MM.1S (cell line): ENCODE data around the gene UFC1.

Experiments used
- EZH2 ChIP-seq: fragments of 300-600 bp; sonication (generic); optimal IDR thresholded peaks from 2 replicates; pipeline ENCODE3; 2017; ENCODE audit warnings: low read depth, mild to moderate bottlenecking, antibody characterized with exemption, low read length, mixed read lengths
- TF ChIP-seq, protein P1 (sequence below): fragments of 300-600 bp; sonication (generic); IDR thresholded peaks from 2 replicates; pipeline ENCODE4 v1.5.1; 2016; ENCODE audit warnings: antibody characterized with exemption, low read length, mixed read lengths

DNA sequence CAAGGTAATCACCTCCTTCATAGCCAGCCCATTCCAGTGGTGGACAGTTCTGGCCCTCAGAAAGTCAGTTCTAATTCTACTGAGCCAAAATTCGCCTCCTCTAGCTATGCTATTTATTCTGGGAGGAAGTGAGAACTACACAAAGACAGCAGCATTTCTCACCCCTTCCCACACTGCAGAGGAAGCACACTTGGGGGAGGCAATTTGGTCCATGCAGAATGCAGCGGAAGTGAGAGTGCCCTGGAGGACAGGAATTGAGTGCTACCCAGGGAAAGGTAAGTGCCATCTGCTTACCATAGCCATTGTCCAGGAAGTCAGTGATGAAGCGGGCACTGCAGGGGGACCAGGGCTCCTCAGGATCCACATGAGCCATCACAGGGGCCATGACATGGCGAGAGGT, 41.4 kb downstream of the UFC1 start:
- TF ChIP-seq, protein P1, sequence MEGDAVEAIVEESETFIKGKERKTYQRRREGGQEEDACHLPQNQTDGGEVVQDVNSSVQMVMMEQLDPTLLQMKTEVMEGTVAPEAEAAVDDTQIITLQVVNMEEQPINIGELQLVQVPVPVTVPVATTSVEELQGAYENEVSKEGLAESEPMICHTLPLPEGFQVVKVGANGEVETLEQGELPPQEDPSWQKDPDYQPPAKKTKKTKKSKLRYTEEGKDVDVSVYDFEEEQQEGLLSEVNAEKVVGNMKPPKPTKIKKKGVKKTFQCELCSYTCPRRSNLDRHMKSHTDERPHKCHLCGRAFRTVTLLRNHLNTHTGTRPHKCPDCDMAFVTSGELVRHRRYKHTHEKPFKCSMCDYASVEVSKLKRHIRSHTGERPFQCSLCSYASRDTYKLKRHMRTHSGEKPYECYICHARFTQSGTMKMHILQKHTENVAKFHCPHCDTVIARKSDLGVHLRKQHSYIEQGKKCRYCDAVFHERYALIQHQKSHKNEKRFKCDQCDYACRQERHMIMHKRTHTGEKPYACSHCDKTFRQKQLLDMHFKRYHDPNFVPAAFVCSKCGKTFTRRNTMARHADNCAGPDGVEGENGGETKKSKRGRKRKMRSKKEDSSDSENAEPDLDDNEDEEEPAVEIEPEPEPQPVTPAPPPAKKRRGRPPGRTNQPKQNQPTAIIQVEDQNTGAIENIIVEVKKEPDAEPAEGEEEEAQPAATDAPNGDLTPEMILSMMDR: no peak
- TF ChIP-seq EZH2: no peak
